Activated CD4-positive, alpha-beta T cell treated with anti-CD3 and anti-CD28 coated beads, Interleukin-2, Interleukin-6, amounts not matched to agents 100 ng/mL and 50 ng/mL, durations not matched to agents 16 hours and 8 hours (primary cell): ENCODE results near the gene CATSPER3.

ENCODE experiments used
- DNase-seq: peaks from one replicate; pipeline ENCODE4 v3.0.0-alpha.2; 2020

Gene CATSPER3

GRCh38 chr5:134967607-134968006 is at the start of gene CATSPER3:
CATSPER3 (plus strand) TSS chr5:134967907; CDS start chr5:134967992, 85 bp downstream.
- no peak for DNase-seq

- no peak for DNase-seq
Measured at GRCh38 chr5:134918861-134919260, 48.8 kb upstream of the CATSPER3 start.

- no peak for DNase-seq
Measured at GRCh38 chr5:134920848-134921575, 46.7 kb upstream of the CATSPER3 start.

- DNase-seq = no peak
Measured at GRCh38 chr5:134932508-134932907, 35.2 kb upstream of the CATSPER3 start.

GRCh38 chr5:134934202-134934601 is 33.5 kb upstream of the CATSPER3 start:
- no peak for DNase-seq

- DNase-seq = no peak
Measured at GRCh38 chr5:134935711-134936602, 31.8 kb upstream of the CATSPER3 start.

GRCh38 chr5:134937526-134937925 is 30.2 kb upstream of the CATSPER3 start:
- no peak for DNase-seq

- no peak for DNase-seq
Measured at GRCh38 chr5:134938030-134938429, 29.7 kb upstream of the CATSPER3 start.

GRCh38 chr5:134939500-134939899 is 28.2 kb upstream of the CATSPER3 start:
- DNase-seq = no peak

- no peak for DNase-seq
Measured at GRCh38 chr5:134943547-134943946, 24.2 kb upstream of the CATSPER3 start.

- DNase-seq = no peak
Measured at GRCh38 chr5:134944630-134945029, 23.1 kb upstream of the CATSPER3 start.

GRCh38 chr5:134945041-134945440 is 22.7 kb upstream of the CATSPER3 start:
- DNase-seq = no peak

GRCh38 chr5:134948911-134949310 is 18.8 kb upstream of the CATSPER3 start:
- no peak for DNase-seq

GRCh38 chr5:134949316-134949715 is 18.4 kb upstream of the CATSPER3 start:
- no peak for DNase-seq

GRCh38 chr5:134957920-134958608 is 9.6 kb upstream of the CATSPER3 start:
- no peak for DNase-seq

- DNase-seq = no peak
Measured at GRCh38 chr5:134958755-134959154, 9.0 kb upstream of the CATSPER3 start.

- no peak for DNase-seq
Measured at GRCh38 chr5:134963098-134963497, 4.6 kb upstream of the CATSPER3 start.

- peak; percentile 23 for DNase-seq
Measured at GRCh38 chr5:134964359-134965270, 3.1 kb upstream of the CATSPER3 start.

GRCh38 chr5:134965271-134965825 is 2.4 kb upstream of the CATSPER3 start:
- peak; percentile 10 for DNase-seq

- DNase-seq = no peak
Measured at GRCh38 chr5:134968055-134968454, 348 bp downstream of the CATSPER3 start.

- no peak for DNase-seq
Measured at GRCh38 chr5:134969166-134969565, 1.5 kb downstream of the CATSPER3 start.
